HG02870 (cell line): ENCODE results near the gene DCAF7.

Experiments used
- ATAC-seq: cut with Tn5 transposase; IDR thresholded peaks from one replicate; pipeline ENCODE4 v1.9.1; 2021; ENCODE audit warnings: mild to moderate bottlenecking, moderate library complexity; ENCODE audit not compliant: unreplicated experiment

The DCAF7 gene

DNA sequence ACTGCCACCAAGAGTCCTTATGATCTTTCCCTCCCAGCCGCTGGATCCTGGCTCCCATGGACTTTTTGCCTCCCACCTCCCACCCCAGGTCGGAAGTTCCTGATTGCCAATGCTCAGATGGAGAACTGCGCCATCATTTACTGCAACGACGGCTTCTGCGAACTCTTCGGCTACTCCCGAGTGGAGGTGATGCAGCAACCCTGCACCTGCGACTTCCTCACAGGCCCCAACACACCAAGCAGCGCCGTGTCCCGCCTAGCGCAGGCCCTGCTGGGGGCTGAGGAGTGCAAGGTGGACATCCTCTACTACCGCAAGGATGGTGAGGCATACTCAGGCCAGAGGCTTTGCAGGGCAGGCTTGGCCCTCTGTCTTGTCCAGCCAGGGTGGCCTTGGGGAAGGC is 26.2 kb upstream of the DCAF7 start:
- no peak for ATAC-seq

DNA sequence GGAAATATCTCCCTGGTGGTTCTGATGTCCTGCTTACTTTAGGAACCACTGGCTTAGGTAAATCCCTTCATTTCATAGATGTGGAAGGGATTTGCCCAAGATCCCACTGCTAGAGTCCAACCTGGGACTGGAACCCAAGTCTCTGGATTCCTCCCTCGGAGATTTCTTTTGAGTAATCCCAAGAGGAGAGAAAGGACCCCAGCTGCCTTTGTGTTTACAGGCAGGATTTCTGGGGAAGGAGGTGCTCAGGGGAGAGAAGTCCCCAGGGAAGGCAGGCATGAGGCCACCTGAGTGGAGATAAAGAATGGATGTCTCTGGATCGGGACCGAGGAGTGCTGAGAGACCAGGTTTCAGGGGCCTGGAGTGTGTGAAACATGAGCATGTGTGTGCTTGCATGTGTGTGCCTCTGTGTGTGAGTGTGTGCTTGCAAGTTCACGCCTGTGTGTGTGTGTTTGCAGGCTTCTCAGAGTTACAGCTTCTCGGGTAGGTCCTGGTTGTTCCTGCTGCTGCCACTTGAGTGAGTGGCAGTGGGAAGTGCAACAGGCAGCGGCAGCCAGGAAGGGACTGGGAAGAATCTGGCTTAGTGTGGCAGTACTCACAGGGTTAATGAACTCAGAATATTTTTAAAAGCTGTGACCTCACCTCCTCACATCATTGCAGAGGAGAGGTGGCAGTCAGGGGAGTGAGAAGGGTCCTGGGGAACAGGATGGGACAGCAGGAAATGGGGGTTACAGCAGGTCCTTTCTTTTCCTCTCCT is 24.9 kb upstream of the DCAF7 start:
- no peak for ATAC-seq

GRCh38 chr17:63526861-63527260 is 23.4 kb upstream of the DCAF7 start:
- no peak for ATAC-seq

DNA sequence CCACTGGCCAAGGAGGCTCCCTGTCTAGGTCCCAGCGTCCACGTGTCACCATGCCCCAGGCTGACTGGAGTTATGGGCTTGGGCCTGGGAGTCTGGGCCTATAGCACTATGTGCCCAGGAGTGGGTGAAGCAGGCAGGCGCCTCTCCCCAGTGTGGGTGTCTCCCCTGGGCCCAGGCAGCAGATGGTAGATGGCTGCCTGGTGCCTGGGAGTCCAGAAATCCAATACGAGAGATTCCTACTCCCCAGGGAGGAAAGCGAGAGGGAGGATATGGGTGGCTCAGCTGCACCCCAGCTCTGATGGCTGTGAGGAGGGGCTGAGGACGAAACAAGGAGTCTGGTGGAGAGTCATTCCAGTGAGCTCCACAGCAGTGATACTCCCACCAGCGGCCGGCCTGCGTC is 22.1 kb upstream of the DCAF7 start:
- no peak for ATAC-seq

DNA sequence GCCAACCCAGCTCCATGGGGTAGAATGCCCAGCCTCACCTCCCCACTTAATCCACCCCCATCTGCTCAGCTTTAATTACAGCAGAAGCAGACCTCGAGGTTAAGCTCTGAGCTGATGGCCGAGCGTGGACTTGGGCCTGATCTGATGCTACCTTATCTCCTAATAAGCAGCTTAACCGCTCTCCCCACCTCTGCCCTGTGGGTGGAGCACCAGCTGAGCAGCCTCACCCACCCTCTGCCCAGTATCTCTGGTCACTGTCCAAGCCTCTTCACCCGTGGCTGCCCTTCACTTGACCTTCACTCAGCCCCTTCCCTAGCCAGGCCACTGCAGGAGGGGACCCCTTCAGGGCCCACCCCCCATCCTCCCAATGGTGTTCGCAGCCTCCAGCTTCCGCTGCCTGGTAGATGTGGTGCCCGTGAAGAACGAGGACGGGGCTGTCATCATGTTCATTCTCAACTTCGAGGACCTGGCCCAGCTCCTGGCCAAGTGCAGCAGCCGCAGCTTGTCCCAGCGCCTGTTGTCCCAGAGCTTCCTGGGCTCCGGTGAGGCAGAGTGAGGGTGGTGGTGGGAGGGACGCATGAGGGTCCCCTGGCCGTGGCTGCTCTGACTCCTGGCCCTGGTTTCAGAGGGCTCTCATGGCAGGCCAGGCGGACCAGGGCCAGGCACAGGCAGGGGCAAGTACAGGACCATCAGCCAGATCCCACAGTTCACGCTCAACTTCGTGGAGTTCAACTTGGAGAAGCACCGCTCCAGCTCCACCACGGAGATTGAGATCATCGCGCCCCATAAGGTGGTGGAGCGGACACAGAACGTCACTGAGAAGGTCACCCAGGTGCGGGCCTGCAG is 20.3 kb upstream of the DCAF7 start:
- ATAC-seq, result no peak

- no peak for ATAC-seq
Measured at GRCh38 chr17:63530557-63531021, 19.7 kb upstream of the DCAF7 start.

DNA sequence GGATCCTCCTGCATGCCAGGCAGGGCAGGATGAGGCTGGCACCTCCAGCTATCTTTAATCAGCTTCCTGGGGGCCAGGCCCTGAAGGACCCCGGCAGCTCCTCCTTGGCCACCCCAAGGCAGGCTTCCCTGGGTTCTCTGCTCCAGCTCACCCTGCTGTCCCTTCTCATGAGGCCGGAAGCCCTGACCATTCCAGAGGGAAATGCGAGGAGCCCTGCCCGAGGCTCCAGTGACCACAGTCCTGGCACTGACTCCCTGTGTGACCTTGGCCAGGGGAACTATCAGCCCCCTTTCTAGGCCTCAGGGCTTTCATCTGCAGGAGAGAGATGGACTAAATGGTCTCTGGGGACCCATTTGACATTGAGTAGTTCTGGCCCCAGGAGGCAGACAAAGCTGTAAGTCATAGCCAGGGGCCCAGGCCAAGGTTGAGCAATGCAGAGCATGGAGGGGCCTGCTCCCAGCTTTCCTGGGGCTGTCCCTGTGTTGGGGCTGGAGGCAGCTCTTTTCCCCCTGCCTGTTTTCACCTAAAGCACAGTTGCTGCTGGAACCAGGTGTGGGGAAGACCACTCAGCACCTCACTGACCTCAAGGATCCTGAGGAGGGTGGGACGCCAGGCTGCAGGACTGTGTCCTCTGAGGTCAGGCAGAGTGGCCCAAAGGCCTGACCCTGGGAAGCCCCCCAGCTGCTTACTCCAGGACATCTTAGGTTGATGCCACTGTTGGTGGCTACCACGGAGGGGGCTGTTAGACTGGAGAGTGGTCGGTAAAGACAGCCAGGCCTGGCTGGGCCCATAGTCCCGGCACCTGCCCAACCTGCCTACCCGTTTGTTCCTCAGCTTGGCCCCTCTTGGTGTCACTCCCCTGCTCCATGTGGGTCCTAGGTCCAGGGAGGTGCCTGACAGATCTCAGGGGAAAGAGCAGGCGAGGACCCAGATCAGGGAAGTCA is 19.0 kb upstream of the DCAF7 start:
- ATAC-seq, result no peak

DNA sequence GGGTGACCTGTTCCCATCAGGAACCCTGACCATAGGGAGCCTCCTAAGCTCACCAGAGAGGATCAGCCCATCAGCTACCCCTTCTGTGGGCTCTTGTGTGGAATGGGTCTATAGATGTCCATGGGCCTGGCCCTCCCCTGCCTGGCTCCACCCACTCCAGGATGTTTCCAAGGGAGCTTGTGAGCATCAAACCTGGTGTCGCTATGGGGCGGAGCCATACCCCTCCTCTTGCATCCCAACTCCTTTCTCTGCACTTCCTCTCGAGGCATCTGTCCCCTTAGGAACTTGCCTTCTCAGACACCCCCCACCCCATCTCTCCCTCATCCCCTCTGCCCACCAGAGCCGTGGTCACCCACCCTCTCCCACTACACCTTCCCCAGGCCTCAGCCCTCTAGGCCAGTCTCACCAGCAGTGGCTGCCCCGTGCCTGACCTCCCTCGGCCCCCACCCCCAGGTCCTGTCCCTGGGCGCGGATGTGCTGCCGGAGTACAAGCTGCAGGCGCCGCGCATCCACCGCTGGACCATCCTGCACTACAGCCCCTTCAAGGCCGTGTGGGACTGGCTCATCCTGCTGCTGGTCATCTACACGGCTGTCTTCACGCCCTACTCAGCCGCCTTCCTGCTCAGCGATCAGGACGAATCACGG is 16.7 kb upstream of the DCAF7 start:
- no peak for ATAC-seq

DNA sequence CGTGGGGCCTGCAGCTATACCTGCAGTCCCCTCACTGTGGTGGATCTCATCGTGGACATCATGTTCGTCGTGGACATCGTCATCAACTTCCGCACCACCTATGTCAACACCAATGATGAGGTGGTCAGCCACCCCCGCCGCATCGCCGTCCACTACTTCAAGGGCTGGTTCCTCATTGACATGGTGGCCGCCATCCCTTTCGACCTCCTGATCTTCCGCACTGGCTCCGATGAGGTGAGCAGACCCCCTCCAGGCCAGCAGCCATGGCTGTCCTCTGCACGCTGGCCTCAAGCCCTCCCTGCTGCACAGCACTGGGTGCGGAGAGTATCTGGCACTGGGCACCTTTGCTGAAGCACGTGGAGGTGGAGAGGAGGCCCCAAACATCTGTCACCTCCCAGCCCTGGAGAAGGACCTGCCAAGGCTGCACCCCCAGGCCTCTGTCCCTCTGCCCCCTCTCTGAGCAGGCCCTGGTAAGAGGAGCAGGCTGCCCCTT is 16.2 kb upstream of the DCAF7 start:
- no peak for ATAC-seq

DNA sequence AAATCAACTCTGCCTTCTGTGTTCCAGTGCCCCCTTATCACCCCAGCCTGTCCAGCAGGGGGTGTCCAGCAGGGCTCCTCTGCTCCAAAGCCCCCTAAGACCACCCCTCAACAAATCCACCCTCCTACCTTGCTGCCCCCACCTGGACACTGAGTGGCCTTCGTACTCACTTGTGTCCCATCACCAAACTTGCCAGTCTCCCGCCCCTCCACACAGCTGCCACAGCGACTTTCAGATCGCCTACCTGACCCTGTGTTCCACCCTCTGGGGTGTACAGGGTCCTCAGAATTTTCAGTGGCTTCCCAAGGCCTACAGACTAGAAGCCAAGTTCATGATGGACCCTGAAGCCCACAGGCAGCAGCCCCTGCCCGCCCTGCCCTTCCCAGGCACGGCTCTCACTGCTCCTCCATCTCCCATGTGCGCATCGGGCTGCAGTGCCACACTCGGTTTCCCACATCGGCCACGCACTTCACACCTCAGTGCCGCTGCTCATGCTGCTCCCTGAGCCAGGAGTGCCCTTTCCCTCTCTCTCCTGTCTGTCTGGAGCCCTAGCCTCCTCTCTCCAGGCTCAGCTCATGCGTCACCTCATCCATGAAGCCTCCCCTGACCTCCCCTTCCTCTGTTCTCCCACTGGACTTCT is 15.3 kb upstream of the DCAF7 start:
- ATAC-seq, result no peak

DNA sequence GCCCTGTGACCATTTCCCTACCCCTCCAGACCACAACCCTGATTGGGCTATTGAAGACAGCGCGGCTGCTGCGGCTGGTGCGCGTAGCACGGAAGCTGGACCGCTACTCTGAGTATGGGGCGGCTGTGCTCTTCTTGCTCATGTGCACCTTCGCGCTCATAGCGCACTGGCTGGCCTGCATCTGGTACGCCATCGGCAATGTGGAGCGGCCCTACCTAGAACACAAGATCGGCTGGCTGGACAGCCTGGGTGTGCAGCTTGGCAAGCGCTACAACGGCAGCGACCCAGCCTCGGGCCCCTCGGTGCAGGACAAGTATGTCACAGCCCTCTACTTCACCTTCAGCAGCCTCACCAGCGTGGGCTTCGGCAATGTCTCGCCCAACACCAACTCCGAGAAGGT is 14.6 kb upstream of the DCAF7 start:
- ATAC-seq, result no peak

DNA sequence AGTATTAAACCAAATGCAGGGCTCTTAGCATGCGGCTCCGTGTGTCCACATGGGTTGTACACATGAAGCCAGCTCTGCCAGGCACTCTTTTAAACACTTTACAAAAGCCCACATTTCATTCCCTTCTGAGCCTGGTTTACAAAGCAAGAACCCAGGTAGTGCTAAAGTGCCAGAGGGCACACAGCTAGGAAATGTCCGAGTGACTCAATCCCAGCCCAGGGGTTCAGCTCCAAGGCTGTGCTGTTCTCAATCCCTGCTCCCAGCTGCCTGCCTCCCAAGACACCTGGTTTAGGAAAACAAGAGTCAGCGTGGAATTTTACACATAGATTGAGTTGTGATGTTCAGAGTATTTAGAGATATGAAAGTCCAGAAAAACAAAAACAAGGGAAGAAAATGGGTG is 13.3 kb upstream of the DCAF7 start:
- no peak for ATAC-seq

DNA sequence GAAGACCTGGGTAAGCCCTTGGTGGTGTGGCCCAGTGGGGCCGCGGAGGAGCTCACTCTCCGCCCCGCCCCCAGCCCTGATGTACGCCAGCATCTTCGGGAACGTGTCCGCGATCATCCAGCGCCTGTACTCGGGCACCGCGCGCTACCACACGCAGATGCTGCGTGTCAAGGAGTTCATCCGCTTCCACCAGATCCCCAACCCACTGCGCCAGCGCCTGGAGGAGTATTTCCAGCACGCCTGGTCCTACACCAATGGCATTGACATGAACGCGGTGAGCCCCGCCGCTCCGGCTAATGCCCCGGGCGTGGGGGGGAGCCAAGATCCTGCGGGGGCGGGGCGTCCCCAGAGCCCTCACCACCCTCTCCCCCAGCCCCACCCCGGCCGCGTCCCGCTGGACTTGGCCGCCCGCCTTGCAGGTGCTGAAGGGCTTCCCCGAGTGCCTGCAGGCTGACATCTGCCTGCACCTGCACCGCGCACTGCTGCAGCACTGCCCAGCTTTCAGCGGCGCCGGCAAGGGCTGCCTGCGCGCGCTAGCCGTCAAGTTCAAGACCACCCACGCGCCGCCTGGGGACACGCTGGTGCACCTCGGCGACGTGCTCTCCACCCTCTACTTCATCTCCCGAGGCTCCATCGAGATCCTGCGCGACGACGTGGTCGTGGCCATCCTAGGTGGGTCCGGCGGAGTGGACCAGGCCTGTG is 12.1 kb upstream of the DCAF7 start:
- no peak for ATAC-seq

DNA sequence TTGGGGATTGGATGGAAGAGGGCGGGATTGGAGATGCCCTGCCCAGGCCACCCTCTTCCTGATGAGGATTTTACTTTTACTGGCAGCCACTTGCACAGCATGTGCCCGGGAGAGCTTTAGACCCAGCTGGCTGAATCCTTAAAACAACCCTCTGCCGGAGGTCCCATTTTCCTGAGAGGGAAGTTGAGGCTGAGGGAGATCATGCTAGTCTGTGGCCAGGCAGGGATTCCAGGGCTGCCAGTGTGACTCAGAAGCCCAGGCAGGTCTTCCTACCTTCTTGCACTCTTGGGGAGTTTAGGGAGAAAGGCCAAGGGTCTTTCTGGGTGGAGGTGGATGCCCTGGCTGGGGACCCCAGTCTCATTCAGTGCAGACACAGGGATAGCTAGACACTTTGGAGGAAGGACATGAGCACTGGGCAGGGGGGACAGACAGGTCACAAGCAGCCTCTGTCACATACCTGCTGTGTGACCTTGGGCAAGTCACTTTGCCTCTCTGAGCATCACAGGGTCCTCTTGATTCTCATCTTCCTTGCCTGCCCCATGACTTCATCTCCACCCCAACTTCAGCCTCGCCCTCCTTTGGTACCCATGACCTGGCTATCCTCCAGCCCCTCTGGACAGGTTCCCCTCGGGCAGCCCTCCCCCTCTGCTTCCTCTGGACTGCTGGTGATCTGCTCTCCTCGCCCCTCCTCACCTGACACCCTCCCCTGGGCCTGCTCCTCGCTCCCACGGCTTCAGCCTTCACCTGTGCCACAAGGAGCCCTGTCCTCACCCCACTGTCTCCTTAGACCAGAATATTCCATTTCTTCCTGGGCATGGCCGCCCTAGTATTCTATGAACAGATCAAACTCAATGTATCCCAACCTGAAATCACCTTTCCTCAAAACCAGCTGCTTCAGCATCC is 11.3 kb upstream of the DCAF7 start:
- no peak for ATAC-seq

DNA sequence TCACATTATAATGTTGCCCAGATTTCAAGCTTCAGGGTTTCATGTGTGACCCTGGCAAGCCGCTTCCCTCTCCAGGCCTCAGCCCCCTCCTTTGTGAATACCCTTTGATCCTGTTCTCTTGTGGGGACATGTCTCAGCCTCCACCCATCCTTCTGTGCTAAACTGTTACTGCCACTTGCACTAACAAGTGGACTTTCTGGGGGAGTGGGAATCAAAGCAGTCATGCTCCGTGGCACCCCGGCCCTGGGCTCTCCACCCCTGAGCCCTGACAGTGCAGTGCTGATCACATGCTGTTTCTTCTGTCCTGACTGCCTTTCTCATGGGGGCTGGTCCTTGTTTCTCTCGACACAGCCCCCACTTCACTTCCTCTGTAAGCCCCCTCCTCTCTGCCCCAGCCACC is 9.7 kb upstream of the DCAF7 start:
- ATAC-seq, result no peak

DNA sequence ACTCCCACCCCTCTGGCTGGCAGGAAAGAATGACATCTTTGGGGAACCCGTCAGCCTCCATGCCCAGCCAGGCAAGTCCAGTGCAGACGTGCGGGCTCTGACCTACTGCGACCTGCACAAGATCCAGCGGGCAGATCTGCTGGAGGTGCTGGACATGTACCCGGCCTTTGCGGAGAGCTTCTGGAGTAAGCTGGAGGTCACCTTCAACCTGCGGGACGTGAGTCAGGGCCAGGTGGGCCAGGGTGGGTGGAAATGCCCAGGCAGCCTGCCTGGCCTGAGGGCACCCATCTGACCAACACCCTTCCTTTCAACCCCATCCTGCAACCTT is 8.1 kb upstream of the DCAF7 start:
- no peak for ATAC-seq

DNA sequence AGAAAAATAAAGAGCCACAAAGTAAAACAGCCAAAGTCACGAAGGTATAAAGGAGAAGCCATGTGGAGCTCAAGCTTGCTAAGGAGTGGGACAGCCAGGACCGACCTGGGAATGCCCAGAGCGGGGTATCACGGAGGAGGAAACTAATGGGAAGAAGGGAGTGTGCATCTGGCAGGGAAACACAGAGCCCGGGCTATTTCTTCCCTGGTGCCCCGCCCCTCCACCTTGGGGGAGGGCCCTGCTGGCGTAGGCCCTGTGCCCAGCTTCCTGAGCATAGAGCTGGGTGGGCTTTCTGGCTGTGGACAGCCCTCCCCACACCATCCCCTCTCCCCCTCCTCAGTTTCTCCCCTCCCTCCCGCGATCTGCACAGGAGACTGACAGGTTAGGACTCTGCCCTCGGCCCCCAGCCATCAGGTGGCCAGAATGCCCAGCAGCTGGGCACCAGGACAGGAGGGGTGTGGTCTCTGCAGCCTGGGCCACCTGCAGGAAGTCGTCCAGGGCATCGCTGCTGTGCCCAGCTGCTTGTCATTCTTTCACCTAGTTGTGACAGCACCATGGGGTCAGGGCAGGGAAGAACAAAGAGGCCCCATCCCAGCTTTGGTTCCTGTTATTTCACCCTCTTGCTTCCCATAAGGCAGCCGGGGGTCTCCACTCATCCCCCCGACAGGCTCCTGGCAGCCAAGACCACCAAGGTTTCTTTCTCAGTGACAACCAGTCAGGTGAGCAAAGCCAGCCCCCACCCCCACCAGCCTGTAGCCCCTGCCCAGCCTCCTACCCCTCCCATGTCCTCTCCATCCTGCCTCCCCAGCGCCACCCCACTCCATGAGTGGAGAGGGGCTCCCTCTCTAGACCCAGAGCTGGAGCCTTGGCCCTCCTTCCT is 7.1 kb upstream of the DCAF7 start:
- ATAC-seq, result no peak
